ENCODE data around the gene DNASE1.
"Not testable (repeated sequence)": the region's sequence is repeated elsewhere in the genome, so short reads cannot be mapped to it uniquely, and the experiment has no call there.

Gene DNASE1

DNA sequence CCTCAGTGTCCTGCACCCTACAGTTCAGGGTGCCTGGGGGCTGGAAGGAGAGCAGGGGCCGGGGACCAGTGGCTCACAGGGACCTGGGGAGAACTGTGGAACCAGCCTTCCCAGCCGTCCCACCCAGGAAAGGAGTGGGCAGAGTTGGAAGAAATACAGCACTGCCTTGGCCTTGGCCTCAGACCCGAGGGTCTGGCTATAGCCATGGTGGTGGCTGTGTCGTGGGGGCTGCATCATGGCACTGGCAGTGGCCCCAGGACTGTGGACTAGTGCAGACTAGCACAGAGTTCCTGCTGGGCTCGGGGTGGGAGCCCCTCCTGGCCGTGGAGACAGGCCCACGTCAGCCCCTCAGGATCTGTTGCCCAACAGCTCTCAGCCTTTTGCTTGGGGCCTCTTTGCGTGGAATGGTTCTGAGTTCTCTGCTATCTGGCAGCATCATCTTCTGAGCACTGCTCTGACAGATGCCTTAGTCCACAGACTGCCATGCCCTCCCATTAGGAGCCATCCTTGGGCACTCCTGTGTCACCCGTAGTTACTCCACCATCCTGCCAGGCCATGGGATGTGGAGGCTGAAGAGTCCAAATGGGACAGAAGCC, 12.6 kb upstream of the DNASE1 start:
- no peak for DNase-seq

- no peak for DNase-seq
Measured at GRCh38 chr16:3642397-3643094, 11.9 kb upstream of the DNASE1 start.

DNA sequence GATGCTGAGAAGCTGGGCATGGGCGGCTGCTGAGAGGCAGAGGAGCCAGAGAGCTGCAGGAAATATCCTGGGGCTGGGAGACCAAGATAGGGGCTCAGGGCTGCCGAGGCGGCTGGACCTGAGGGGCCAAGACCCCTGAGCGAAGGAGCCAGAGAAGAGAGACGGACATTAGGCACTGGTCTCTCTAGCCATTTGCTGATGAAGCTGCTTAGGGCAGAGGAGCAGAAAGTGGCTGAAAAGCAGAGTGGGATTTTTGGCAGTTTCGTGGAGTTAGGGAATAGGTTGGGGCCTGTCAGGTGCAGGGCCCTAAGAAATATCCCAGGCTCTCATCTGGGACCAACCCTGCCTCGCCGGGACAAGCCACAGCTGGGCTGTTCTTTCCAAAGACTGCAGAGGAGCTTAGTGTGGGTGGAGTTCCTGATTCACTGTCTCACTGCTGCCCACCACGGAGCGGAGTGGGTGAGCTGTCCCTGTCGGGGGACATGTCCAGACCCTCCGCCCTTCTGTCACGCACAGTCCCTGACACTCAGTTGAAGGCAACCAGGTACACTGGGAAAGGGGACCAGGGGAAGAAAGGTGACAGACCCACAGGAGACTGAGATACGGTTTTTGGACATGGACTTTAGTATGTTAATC, 11.3 kb upstream of the DNASE1 start:
- no peak for DNase-seq

DNA sequence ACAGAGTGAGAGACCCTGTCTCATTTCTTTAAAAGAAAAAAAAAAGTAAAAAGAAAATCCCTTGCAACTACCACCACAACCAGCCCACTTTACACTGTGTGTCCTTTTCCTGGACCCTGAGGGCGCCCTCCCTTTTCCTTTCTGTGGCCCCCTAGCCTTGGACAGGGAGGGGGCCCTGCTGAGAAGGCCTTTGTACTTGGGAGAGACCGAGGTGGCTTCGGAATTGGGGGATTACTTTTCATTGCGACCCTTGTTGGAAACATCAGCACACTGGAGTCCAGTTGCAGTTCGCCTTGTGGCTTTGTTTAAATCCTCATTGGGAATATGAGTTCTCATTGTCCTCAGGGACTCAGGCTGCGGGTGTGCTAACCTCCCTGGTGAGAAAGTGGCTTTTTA, 9.4 kb upstream of the DNASE1 start:
- DNase-seq: no peak

DNA sequence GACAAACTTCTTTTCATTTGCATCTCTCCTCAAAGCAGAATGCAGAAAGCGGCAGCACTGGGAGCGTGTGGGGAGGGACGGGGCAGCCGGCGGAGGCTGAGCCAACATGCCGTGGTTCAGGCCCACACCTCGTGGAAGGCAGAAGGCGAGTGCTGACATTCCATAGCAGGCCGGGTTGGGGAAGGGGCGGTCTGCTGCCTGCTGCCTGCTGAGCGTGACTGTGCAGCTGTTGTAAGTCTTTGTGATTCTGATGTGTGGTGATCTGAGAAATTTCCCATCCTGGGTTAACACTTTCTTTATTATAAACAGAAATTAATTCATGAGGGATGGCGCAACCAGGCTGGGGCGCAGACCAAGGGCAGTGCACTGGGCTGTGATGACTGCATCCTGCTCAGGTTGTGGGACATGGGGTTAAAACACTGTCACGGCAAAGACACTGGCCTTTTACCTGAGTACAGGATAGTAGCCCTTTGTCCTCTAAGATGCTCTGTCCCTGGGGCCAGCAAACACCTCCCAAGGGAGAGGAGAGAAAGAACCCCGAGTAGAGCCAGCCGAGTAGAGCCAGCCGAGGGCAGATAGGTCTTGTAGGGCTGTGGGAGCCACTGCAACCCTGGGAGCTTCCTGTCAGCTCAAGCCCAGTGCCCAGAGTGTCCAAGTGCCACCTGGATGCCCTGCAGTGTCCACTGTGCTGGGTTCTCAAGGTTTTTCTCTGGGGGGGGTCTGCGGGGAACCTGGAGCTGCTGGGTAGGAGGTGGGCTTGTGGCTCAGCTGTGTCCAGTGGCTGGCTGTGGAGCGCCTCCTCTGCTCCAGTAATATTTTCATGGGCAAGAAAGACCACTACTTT, 8.8 kb upstream of the DNASE1 start:
- DNase-seq: no peak

GRCh38 chr16:3646348-3646920, 8.1 kb upstream of the DNASE1 start:
- no peak for DNase-seq

GRCh38 chr16:3650631-3651265, 3.7 kb upstream of the DNASE1 start:
- DNase-seq: no peak

DNA sequence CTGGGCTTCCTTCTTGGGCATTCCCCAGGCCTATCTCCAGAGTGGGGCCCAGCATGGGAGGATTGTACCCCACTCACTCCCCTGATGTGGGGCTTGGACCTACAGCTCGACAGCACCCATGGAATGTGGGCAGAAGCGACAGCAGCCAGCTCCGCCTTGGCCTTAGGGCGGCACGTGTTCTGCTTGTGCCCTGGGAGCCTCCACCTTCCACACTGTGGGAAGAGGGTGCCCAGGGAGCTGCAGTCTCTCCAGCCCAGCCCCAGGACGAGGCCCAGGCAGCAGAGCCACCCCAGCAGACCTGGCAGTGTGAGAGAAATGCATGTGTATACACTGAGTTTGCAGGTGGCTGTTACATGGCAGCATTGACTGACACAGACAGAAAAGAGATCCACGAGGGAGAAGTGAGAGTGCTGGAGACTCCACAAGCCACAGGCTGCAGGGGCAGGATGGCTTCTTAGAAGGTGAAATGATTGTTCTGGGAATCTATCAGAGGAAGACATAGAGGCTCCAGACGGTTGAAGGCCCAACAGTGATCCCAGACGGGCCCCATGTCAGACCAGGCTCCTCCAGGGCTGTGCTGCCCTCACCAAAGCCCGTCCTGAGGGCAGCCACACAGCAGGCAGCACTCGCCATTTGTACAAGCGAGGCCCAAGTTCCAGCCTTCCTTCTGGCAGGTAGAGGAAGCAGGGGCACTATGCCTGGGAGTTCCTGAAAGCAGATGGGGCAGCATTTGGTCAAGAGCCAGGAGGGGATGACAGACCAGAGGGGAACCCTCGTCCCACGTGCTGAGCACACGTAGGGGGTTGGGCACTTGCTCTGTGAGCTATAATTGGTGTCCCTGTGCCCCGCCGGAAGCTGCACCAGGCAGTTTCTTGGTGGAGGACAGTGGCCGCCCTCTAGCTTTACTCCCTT, 2.8 kb upstream of the DNASE1 start:
- DNase-seq: no peak

DNA sequence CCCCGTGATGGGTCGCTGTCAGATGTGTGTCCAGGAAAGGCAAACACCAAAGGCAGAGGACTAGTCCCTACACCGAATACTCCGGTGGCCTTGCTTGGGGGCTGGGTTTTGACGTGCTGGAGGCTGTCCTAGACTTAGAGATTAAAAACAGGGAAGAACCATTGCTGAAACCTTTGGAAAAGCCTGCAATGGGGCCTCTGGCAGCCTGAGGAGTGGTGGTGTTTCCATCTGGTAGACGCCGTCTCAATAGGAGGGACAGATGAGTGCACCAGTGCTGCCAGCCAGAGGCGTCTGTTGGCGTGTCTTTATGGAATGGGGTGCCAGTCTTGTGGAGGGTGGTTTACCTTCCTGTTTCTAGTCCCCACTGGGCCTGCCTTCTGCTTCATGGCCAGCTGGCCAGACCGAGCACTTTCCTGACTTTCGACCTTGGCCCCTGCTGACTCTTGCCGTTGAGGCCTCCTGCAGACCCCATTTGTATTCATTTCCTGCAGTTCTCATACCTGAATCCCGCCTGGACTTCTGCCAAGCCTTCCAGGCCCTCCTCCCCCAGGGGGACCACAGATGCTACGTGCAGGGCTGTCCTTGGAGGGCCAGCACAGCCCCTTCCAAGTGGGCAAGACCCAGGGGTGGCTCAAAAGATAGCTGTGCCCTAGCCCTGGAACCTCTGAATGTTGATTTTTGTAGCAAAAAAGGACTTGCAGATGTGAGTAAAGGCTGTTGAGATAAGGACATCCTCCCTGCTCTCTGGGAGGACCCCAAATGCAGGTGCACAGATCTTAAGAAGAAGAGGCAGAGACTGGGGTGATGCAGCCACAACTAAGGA, 1.9 kb upstream of the DNASE1 start:
- no peak for DNase-seq

DNA sequence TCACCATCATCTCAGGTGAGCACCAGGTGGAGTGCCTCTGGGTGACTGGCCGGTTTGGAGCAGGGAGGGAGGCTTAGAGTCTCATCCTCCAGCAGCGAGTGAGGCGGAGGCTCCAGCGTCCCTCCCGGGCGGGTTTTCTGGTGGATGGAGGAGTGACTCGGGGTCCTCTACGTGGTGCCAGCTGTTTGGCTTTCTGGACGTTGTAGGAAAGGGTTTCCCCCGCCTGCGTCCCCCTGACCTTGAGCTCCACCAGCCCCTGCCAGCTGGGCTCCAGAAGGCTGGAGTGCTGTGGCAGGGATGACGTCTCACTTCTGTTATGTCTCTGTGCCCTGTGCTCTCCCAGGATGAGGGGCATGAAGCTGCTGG, 522 bp downstream of the DNASE1 start:
- DNase-seq: no peak

DNA sequence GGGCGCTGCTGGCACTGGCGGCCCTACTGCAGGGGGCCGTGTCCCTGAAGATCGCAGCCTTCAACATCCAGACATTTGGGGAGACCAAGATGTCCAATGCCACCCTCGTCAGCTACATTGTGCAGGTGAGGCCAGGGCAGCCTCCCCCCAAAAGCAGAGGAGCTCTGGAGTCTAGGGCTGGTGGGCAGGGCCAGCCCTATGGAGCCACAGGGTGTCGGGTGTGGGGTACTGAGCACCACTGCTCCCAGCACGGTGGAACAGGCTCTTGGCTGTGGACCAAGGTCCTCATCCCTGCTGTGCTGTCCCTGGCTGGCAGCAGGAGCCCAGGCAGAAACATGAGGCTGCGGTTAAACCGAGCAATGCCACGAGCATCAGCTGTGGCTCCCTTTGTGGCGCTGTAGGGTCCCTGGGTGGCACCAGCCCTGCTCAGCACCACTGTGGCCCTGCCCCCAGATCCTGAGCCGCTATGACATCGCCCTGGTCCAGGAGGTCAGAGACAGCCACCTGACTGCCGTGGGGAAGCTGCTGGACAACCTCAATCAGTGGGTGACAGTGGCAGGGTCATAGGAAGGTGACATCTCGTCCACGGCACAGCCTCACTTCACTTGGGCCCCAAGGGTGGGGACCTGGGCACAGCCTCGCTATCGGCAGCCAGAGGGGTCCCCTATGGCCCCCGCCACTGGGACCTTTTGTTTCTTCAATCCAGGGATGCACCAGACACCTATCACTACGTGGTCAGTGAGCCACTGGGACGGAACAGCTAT, 1.1 kb downstream of the DNASE1 start:
- DNase-seq: no peak

DNA sequence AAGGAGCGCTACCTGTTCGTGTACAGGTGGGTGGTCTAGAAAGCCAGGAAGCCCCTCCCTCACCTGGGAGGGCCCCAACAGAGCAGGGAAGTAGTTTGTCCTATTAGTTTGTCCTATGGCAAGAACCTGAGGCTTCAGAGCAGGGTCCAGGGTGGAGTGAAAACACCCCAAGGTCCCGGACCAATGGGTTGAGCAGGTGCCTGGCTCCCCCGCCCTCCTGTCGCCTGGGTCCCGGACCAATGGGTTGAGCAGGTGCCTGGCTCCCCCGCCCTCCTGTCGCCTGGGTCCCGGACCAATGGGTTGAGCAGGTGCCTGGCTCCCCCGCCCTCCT, 1.6 kb downstream of the DNASE1 start:
- not testable (repeated sequence) for DNase-seq

DNA sequence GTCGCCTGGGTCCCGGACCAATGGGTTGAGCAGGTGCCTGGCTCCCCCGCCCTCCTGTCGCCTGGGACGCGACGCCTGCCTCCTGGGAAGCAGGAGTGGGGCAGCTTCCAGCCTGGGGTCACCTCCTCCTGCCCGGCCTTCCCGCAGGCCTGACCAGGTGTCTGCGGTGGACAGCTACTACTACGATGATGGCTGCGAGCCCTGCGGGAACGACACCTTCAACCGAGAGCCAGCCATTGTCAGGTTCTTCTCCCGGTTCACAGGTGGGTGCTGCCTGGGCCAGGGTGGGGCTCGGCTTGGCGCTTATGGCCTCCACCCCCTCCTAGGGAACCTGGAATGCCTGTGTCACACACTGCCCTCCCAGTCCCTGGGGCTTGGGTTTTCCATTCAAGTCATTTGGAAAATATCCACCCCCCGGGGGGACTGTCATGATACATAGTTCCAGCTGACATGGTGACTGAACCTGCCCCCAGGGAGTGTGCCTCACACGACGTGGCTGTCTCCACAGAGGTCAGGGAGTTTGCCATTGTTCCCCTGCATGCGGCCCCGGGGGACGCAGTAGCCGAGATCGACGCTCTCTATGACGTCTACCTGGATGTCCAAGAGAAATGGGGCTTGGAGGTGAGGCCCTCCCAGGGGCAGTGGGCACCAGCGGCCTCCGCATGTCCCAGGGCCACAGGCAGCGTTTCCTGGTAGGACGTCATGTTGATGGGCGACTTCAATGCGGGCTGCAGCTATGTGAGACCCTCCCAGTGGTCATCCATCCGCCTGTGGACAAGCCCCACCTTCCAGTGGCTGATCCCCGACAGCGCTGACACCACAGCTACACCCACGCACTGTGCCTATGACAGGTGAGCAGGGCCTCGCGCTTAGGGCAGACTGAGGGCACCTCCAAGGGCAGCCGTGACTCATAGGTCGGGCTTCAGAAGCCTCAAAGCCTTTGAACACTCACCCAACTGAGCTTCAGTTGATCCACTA, 2.3 kb downstream of the DNASE1 start:
- DNase-seq: no peak

GRCh38 chr16:3659251-3659650, 4.8 kb downstream of the DNASE1 start:
- no peak for DNase-seq

- no peak for DNase-seq
Measured at GRCh38 chr16:3661311-3661710, 6.8 kb downstream of the DNASE1 start.

GRCh38 chr16:3661922-3662321, 7.4 kb downstream of the DNASE1 start:
- no peak for DNase-seq

DNA sequence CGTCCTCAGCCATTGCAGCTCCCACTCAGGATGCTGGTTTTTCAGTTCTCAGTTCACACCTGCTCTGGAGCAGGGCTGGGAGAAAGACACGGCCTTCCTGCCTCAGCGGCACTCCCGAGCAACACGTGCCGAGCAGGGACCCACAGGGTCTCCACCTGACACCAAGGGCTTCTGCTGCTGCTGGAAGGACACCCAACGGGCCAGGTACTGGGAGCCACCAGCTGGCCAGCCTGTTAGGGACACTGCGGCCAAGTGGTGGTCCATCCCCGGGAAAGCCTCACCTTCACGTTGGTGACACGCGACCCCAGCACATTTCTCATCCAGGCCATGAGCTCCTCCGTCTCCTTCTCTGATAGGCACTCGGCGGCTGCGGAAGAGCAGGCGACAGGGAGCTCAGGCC, 8.1 kb downstream of the DNASE1 start:
- no peak for DNase-seq

- no peak for DNase-seq
Measured at GRCh38 chr16:3664187-3664896, 9.9 kb downstream of the DNASE1 start.
